Ureter (tissue), 1 donor: ENCODE measurements around the gene TOMT. TPM values are rescaled to one million over a fixed set of nuclear protein-coding genes. Genes with fewer than 3 reads are reported as not detected.

Experiments used
- DNase-seq: peaks from one replicate; pipeline ENCODE4 v3.0.0-alpha.2; 2020; ENCODE audit warnings: low spot score
- total RNA-seq: library from RNA; stranded (reverse); gene quantifications from one replicate; pipeline ENCODE4 v1.2.4, GENCODE V29; 2023
- donor health status: DM: yes; HTN: yes; CAD: no.

TOMT gene, protein sequence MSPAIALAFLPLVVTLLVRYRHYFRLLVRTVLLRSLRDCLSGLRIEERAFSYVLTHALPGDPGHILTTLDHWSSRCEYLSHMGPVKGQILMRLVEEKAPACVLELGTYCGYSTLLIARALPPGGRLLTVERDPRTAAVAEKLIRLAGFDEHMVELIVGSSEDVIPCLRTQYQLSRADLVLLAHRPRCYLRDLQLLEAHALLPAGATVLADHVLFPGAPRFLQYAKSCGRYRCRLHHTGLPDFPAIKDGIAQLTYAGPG
- total RNA-seq = not detected

DNA sequence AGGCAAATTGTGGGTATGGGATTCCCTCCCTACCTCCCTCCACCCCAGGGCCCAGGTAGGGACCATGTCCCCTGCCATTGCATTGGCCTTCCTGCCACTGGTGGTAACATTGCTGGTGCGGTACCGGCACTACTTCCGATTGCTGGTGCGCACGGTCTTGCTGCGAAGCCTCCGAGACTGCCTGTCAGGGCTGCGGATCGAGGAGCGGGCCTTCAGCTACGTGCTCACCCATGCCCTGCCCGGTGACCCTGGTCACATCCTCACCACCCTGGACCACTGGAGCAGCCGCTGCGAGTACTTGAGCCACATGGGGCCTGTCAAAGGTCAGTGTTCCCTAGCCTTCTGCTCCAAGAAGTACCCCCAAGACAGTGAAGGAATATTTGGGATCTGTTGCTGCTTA lies at the start of gene TOMT:
TSS of gene TOMT (plus strand) at position 37 of the 400 bp plus-strand sequence. CDS start at position 65, 28 bp downstream.
- DNase-seq = no peak

DNA sequence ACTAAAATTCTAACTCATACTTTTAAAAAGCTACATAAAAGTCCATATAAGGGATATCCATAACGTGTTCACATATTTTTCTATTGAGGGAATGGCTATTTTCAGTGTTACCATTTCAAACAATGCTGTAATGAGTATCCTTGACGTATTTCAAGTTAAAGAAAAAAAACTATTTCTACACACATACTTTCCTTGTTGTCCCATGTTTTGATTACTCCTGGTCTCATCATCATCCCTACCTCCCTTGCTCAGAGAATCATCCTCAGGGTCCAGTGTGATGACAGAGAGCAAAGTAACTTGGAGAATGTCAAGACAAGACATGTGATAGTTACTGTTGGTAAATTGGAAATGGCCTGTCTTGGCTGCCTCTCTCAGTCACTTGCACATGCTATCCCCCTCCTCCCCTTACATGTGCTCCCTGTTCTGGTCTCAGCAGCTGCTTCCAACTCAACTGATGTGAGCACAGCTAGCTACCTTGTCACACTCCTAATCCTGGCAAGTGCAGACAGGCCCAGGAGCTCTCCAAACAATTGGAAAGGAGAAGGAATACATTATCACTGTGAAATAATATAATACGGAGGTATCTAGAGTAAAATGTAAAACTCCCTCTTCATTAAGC lies 47.2 kb upstream of the TOMT start:
- DNase-seq = no peak

DNA sequence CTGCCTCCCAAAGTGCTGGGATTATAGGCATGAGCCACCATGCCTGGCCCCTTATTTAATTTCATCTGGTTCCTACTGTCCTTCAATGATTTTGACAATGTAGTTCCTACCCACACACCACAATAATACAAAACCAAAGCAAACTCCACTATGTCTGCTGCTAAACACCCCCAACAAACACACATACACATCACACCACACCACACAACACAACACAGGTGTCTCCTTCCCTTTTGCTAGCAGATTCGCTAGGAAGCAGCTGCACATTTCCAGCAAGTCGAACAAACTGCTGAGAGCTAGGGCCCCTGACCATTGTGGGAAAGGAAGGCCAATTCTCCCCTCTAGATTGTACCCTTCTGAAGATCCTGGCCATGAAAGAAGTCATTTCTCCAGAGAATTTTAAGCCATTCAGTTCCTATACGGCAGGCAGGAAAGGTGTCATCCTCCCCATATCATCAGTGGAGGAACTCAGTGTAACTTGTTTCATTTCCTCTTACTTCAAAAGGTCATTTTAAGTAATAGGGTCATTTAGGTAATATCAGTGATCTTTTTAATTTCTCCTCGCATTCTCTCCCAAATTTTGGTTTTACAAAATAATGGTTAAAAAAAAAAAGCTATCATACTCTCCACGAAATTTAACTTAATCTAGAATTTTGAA lies 43.9 kb upstream of the TOMT start:
- DNase-seq = peak; percentile 9

DNA sequence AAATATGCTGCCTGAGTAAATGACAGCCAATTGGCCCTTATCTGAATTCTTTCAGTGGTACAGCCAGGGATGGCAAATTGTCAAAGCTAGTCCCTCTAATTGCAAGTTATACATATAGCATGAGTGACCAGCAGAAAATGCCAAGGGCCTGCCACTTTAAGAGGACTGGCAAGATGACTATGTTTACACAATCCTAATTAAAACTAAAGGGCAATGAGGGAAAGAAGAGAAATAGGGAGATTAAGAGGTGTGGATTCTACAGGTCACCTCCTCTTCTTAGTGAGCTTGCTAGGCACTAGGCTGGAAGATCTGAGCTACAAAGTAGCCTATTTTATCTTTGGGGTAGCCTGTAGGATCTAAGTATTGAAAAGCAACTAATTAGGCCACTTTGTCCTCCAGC lies 38.9 kb upstream of the TOMT start:
- no peak for DNase-seq

DNA sequence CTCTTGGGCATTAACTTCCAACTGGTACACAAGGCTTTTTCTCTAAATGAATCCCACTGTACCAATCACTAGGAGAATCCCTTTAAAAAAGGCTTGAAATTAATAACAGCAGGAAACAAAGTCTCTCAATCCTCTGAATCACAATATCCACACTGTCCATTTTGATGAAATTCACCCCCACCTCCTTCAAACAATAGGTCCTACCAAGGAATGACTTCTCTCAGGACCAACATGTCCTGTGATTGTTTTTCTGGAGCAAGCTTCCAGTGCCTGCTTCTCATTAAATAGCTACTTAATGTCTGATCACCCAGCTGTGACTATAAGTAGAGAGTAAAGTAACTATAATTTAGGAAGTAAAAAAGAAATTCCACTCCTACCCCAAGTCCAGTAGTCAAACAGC lies 38.5 kb upstream of the TOMT start:
- DNase-seq = no peak

DNA sequence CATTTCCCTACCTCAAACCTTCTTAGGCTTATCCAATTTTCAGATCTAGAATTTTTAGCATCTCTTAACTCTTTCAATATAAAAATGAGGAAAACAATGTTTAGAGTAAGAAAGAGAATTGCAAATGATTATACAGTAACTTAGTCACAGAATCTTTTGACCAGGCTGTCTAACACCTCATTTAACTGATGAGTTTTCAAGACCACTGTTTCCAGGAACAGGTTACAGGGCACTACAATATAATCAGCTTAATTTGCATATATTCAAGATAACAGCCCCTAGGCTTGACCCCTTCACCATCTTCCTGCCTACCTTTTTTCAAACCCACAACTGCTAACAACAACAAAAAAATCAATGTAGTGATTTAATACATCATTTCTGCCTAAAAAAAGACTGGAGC lies 38.0 kb upstream of the TOMT start:
- no peak for DNase-seq

DNA sequence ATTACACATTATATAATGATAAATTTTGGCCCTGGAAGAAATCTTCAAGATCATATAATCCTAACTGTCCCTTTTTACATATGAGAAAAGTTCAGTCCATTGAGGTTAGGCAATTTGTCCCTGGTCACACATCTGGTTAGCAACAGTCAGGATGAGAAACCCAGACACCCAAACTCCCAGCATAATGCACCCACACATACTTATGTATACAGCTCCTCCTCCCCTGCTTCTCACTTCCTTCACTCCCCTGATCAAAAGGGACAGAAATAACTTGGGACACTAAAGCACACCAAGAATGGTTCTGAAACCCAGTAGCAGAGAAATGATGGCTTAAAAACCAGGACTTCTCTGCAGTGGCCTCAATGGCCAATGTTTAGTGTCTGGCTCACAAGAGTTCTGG lies 36.5 kb upstream of the TOMT start:
- no peak for DNase-seq

DNA sequence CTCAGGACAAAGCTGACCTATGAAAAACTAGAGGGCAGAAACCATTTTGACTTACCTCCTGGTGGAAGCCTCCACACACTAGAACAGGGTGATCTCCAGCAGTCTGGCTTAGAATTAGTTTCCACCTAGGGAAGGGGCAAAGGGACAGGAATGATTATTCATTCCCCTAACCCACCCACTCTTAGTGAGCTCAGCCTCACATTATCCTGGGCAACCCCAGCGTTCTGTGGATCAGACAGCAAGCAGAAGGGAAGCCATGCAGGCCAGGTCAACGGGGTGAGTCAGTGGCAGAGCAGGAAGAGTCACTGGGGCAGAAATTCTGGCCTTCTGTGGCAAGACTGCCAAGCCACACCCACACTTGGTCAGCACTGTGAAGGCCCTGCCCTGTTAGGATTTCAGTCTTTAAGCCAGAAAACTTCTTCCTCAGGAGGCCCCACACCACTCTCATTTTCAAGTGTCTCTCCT lies 35.9 kb upstream of the TOMT start:
- peak; percentile 83 for DNase-seq

DNA sequence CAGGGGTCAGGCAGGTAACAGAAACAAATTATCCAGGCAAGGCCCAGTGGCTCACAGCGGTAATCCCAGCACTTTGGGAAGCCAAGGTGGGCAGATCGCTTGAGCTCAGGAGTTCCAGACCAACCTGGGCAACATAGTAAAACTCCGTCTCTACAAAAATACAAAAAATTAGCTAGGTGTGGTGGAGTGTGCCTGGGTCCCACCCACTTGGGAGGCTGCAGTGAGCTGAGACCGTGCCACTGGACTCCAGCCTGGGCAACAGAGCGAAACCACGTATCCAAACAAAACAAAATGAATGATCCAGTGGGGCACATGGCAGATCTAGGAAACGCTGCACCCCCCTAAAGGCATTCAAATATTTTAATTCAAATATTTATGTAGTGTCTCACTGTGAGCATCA lies 35.2 kb upstream of the TOMT start:
- no peak for DNase-seq

DNA sequence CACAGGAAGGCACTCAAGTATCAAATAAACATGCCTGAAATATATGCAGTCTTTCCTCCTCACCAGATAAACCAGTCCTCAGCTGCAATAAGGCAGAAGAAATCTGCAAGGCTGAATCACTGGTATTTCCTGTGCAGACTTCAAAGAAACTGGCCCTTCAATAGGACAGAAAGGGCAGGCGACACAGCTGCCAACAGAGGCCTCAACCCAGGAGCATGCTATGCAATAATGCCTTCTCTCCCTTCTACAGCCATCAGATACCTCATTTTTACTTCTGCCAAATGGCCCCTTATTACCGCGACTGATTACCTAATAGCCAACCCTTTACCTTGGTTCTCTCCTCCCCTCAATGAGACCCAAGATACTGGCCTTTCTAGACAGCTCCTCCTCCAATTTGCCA lies 33.4 kb upstream of the TOMT start:
- peak; percentile 52 for DNase-seq

DNA sequence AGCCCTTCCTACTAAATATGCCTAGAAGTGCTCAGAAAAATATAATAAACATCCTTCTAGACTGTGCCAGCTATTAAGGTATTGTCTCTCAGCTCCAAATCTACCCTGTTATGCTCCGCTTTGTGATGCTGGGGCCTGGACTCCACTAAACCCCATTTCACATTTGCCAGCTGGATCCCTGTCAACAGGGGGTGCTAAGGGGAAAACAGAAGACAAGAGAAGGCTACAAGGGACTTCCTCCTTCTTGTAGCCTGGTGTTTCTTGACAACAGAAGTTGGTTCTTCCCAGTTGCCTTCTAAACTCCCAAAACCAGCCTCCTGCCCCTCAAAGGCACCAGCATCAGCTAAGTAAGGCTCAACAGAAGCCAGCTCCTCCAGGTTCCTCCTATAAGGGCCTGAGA lies 30.6 kb upstream of the TOMT start:
- no peak for DNase-seq

DNA sequence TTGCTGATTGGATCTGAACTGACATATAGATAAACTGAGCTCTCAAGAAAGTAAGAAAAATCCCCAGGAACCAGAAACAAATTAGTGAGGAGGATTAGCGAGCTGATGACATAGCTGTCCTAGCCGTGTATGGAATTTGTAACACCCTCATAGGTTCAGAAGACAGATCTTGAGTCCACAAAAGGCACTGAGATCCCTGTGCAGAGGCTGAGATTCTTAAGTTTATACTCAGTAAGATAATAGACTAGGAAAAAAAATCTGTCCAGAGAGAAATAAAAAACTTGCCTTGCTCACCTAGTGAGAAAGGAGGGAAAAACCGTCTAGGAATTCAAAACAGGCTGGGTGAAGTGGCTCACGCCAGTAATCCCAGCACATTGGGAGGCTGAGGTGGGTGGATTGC lies 30.0 kb upstream of the TOMT start:
- no peak for DNase-seq

DNA sequence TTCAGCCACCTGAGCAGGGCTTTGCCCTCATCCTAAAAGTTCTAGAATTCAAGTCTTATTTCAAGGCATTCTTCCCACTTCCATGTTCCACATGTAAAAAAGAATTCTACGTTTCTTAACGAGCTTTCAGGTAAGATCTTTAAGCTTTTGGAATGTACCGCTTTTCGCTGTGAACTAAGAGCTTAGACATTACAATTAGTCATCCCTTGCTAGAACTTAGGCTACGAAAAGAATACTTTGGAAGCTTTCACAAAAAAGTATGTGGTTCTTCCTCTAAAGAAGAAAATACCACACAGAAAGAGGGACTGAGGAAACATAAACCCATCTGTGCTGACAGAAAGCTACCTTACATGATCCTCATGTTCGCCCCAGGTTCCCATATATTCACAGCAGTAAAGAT lies 27.2 kb upstream of the TOMT start:
- DNase-seq = no peak

DNA sequence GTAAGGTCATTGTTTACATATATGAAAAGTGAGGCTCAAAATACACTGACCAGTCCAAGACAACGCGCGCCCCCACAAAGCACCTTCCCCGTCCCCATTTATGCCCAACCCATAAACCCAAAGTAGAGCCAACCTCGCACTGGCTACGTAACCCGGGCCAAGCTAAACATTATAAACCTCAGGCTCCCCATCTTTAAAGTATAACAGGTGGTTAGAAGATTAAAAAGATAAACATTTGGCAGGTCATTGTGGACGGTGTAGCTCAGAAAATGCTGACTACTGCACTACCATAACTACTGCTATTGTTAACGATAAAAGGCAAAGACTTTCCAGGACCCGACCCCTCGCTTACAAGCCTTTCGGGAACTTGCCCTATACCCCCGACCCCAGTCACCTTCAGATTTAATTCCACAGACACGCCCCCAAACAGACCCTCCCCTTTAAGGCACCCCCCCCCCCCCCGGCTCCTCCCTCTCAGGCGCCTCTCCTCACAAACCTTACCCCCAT lies 25.9 kb upstream of the TOMT start:
- no peak for DNase-seq

DNA sequence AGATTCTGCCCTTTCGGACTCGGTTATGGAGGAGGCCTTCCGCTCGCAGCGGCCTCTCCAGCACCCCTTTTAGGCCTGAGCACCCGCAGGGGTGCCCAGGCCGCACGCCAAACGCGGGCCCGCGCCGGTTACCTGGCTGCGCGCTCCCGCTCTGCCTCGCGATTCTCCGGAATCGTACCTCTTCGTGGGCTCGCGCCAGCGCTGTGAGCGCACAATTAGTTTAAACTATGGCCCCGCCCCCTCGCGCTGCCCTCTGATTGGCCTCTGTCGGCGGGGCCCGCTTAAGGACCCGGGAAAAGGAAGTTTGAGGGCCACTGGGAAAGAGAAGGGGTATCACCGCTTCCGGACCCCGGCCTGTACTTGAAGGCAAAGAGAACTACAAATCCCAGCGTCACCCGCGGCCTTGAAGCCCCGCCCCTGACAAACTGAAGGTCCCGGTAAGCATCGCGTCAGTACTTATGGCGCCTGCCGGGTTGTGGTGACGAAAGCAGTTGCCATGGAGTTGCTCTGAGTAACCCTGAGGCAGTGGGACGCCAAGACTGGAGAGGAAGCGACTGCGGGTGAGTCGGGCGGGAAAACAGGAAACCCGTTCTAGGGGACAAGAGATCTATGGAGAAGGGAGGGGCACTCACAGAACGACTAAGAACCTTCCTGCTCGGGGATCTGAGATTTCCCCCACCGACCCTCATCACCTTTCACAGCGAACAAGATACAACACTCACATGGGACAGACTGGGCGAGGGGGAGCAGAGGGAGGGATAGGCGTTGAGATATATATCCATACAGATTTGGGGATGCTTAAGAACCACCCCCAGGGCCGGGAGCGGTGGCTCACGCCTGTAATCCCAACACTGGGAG lies 25.2 kb upstream of the TOMT start, which contains the start of the genes LRRC51 and NUMA1:
TSS of gene LRRC51 (plus strand) at position 525 of the 858 bp plus-strand sequence. CDS start 8,234 bp downstream, outside the sequence.
TSS of gene NUMA1 (minus strand) at position 217 of the 858 bp plus-strand sequence. CDS start 44,599 bp downstream, outside the sequence.
- DNase-seq = peak; percentile 100

DNA sequence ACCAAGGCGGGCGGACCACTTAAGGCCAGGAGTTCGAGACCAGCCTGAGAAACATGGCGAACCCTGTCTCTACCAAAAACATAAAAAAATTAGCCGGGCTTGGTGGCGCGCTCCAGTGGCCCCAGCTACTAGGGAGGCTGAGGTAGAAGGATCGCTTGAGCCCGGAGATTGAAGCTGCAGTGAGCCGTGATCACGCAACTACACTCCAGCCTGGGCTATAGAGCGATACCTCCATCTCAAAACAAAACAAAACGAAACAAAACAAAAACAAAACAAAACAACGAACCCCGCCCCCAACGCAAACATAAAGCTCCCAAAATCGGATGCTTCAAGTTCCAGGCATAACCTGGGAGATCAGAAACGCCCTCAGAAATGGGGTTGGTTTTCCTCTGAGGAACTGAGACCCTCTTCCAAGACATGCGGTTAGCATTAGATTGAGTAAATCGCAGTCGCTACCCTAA lies 24.5 kb upstream of the TOMT start:
- no peak for DNase-seq

DNA sequence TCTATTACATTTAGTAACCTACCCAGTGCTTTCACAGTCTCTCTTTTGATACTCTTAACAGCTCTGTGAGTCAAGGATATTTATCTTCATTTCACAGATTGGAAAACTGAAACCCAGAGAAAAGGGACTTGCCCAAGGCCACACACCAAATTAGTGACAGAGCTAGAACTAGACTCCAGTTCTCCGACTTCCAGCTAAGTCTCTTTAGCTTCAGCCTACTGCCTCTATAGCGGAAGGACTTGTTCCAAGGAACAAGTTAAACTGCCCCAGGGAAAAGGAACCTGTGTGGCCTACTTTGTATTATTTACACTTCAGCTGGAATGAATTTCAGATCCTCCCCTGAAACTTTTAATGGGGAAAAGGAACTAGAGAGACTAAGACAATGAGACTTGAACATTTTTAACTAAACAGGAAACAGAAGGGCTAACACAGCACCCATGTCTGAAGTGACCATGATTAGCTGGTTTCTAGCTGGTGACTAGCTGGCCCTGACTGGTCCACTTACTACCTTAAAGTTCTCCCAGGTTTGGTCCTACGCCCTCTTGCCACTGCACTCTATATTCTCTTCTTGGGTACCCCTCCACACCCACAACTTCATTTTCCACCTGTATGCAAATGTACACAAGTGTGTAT lies 23.8 kb upstream of the TOMT start:
- no peak for DNase-seq

DNA sequence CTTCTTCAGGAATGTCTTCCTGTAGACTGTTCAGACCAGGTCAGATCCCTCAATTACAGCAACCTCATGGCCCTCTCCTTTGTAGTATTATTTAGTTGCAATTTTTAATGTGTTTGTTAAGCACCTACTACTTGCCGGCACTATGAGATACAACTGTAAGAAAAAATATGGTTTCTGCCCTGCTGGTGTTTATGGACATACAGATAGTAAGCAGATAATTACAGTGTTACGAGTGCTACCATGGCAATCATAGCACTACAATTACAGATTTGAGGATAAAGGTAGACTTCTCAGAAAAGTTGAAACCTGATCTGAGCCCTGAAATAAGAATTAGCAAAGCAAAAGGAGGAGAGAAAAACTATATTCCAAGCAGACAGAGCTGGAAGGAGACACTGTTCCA lies 22.3 kb upstream of the TOMT start:
- DNase-seq = no peak

DNA sequence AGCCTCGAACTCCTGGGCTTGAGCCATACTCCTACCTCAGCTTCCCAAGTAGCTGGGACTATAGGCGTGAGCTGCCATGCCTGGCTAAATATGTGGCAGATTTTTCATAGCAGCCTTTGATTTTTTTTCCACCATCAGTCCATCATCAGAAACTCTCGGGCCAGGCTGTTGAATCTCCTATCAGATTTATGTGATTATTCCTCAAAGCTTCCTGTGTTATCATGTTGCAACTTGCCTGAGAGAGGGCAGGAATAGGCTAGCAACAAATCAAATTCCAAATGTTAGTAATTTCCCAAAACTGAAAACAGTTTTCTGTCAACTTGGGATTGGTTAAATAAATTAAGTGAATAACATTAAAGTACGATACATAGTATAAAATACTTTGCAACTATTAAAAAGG lies 21.6 kb upstream of the TOMT start:
- DNase-seq = no peak

DNA sequence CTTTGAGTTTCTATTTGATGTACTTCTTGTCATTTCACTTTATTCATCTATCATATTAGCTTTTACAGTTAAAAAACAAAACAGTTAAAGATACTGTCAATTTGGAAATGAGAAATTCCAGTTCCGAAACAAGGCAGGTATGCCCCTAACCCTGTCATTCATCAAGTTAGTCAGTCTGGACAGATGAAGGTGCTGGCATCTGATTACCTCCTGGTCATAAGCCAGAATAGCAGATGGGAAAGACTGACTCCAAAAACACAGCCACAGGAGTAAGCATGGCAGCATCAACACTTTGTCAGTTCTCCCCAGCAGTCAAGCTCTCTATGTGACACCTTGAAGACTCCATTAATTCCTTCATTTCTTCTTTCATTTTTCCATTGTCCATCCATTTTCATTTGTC lies 20.8 kb upstream of the TOMT start:
- no peak for DNase-seq
